Heart left ventricle (tissue), 16 donors: Measurements from ENCODE around the gene SCFD1. TPM values are rescaled to one million over a fixed set of nuclear protein-coding genes. Genes with fewer than 3 reads are reported as not detected.
"Not testable (repeated sequence)": the region's sequence is repeated elsewhere in the genome, so short reads cannot be mapped to it uniquely, and the experiment has no call there.

Experiments used
- ATAC-seq, 4 donors: fragments of 200-7000 bp; cut with Tn5 transposase; one replicate each; pipeline ENCODE4 v1.9.1; 2020 to 2022; ENCODE audit warnings: moderate library complexity in 4 of 4, mild to moderate bottlenecking in 3 of 4, moderate number of reproducible peaks in 1 of 4
- DNase-seq, 5 donors: peaks; one replicate each; pipeline ENCODE4 v3.0.0-alpha.2; 2020
- H3K27ac ChIP-seq, 12 donors: fragments of 200-600 bp; sonication (generic) in 4 of 12; one replicate each; pipeline versions ENCODE4 v1.5.0 to v1.8.0; 2016 to 2022; ENCODE audit warnings: mild to moderate bottlenecking in 2 of 12
- H3K27me3 ChIP-seq, 9 donors: fragments of 200-600 bp; sonication (generic) in 2 of 9; one replicate each; pipeline versions ENCODE4 v1.5.1 to v1.8.0; 2016 to 2022; ENCODE audit warnings: mild to moderate bottlenecking in 3 of 9
- H3K36me3 ChIP-seq, 9 donors: fragments of 200-600 bp; sonication (generic) in 2 of 9; one replicate each; pipeline versions ENCODE4 v1.5.0 to v1.8.0; 2018 to 2022; ENCODE audit warnings: mild to moderate bottlenecking in 2 of 9
- H3K4me1 ChIP-seq, 12 donors: fragments of 200-600 bp; sonication (generic) in 4 of 12; one replicate each; pipeline versions ENCODE4 v1.5.0 to v1.8.0; 2016 to 2022; ENCODE audit warnings: mild to moderate bottlenecking in 3 of 12
- H3K4me3 ChIP-seq, 12 donors: fragments of 200-600 bp; sonication (generic) in 4 of 12; one replicate each; pipeline versions ENCODE4 v1.5.0 to v1.8.0; 2017 to 2022; ENCODE audit warnings: mild to moderate bottlenecking in 9 of 12, moderate library complexity in 4 of 12
- H3K9me3 ChIP-seq, 12 donors: fragments of 200-600 bp; sonication (generic) in 4 of 12; one replicate each; pipeline versions ENCODE4 v1.5.0 to v1.8.0; 2016 to 2022; ENCODE audit warnings: mild to moderate bottlenecking in 1 of 12
- CTCF ChIP-seq, 12 donors: fragments of 200-600 bp; sonication (generic) in 4 of 12; IDR thresholded peaks; one replicate each; pipeline versions ENCODE4 v1.5.0 to v1.8.0; 2018 to 2022; ENCODE audit warnings: antibody characterized with exemption in 12 of 12, mild to moderate bottlenecking in 5 of 12
- POLR2A ChIP-seq, 2 donors: fragments of 450-650 bp; IDR thresholded peaks; one replicate each; pipeline ENCODE4 v1.6.1; 2017; ENCODE audit warnings: antibody characterized with exemption in 2 of 2, mild to moderate bottlenecking in 2 of 2, moderate library complexity in 2 of 2
- WGBS, 4 donors: extraction: QIAGEN DNeasy Blood & Tissue Kit in 2 of 4; methylation state at CpG; one replicate each; pipeline versions ENCODE4 v1.1.5 to v1.1.7; 2013 to 2018; 5-methylcytosine and 5-hydroxymethylcytosine counted together
- intact Hi-C, 10 donors: fragments of 100-400 bp; cut with DNase I; formaldehyde crosslinking; loops; one replicate each; pipeline versions ENCODE4 v1.11.1 to v1.14.2; 2022
- polyA plus RNA-seq, 2 donors: library from polyadenylated mRNA; stranded (reverse); fragments of 200-250 nt; gene quantifications; one replicate each; pipeline ENCODE4 v1.2.3, GENCODE V29; 2013
- total RNA-seq, 9 donors: library from RNA; depleted of rRNA in 2 of 9; stranded (reverse); fragments of >200 nt in 2 of 9; fragmentation: NEBNext Ultra II Directional in 3 of 9; extraction: Animal tissue kit (Norgen Biotek cat#: 25700) in 3 of 9; gene quantifications; one replicate each; pipeline versions ENCODE4 v1.1.0 to v1.2.4, GENCODE V29; 2016 to 2023
- donor health status: ischemic (EF 13 %, LVEDD 7.1; RV severe dilation, severe dysfunction).
- donor health status: healthy with polysubstance abuse.
- donor health status: DM: no; HTN: yes; CAD: no.
- donor health status: DM: no; HTN: no; CAD: no.
- donor health status: ischemic (EF 25% LVEDD 6.9; RV normal size, moderate dysfunction).
- donor health status: ischemic (EF 25% LVEDD 5.7; RV mildly dilated, moderate dysfunction).
- donor health status: healthy.
- donor health status: DM: yes; HTN: yes; CAD: no.
- donor health status: ischemic (EF 35%, LVEDD 5.7; RV mildly dilated, moderate dysfunction).
- donor health status: nonischemic (EF 11% LVEDD 7.7; RV severe dilation, severe dysfunction).
- donor health status: DM: yes; HTN: yes; CAD: no.
- donor health status: PGD.
- donor health status: ischemic (EF 29% LVEDD 5.4; RV normal size, mild dysfunction).
- donor health status: nonischemic (EF 23%, LVEDD 6.1; RV moderate dilation, normal function).

Gene SCFD1
- total and polyA plus RNA-seq, 11 donors = 23.5 to 64.4 (median 41.4) TPM

- Histone ChIP-seq H3K36me3 (peaks cover 0 to 32% (median 8%) of the 10 kb centered on the region in 9 donors), H3K27ac (peak overlapping the region in 6 of 12 donors; percentile 0 to 51 (median 11)), H3K4me3 (peak overlapping the region in 8 of 12 donors; percentile 41 to 56 (median 44))
- 26 to 47% (median 41%) methylated on average over 12 to 22 of the region's 28 CpGs for WGBS, 4 donors
- peak in 7 of 12 donors; percentile 10 to 43 (median 22) for TF ChIP-seq CTCF (IDR thresholded peaks at IDR 0.05)
- DNase-seq = peak in 1 of 5 donors; percentile 30
- H3K9me3 ChIP-seq, H3K4me1 ChIP-seq, H3K27me3 ChIP-seq, ATAC-seq, intact Hi-C loops: not testable (repeated sequence)
Observed at GRCh38 chr14:30690487-30691355, 68.6 kb downstream of the SCFD1 start.

GRCh38 chr14:30691751-30692398 is 69.8 kb downstream of the SCFD1 start:
- Histone ChIP-seq H3K27me3 (no peaks in the 10 kb centered on the region), H3K36me3 (peaks cover 0 to 43% (median 16%) of the 10 kb centered on the region in 9 donors), H3K27ac (no peak overlapping the region), H3K4me3 (no peak overlapping the region), H3K9me3 (no peaks in the 10 kb centered on the region), H3K4me1 (peaks cover 0 to 5% (median 0%) of the 10 kb centered on the region in 12 donors)
- DNase-seq (no peak), ATAC-seq (no peak)
- intact Hi-C loops = no loop called here
- TF ChIP-seq CTCF (IDR thresholded peaks at IDR 0.05) (no peak), POLR2A (IDR thresholded peaks at IDR 0.05) (no peak)
- WGBS, 4 donors = 97 to 99% (median 98%) methylated on average over 5 of the region's 5 CpGs

GRCh38 chr14:30692669-30693068 is 70.5 kb downstream of the SCFD1 start:
- intact Hi-C loops = no loop called here
- ATAC-seq (no peak), DNase-seq (no peak)
- 95 to 99% (median 97%) methylated on average over 1 of the region's 1 CpG for WGBS, 4 donors
- no peak overlapping the region for H3K27ac ChIP-seq
- H3K4me3 ChIP-seq = no peak overlapping the region
- no peaks in the 10 kb centered on the region for H3K9me3 ChIP-seq
- no peaks in the 10 kb centered on the region for H3K27me3 ChIP-seq
- peaks cover 0 to 5% (median 0%) of the 10 kb centered on the region in 12 donors for H3K4me1 ChIP-seq
- peaks cover 0 to 51% (median 24%) of the 10 kb centered on the region in 9 donors for H3K36me3 ChIP-seq
- TF ChIP-seq POLR2A (IDR thresholded peaks at IDR 0.05) = no peak
- no peak for TF ChIP-seq CTCF (IDR thresholded peaks at IDR 0.05)

- no peak overlapping the region for H3K27ac ChIP-seq
- no peaks in the 10 kb centered on the region for H3K9me3 ChIP-seq
- H3K36me3 ChIP-seq = peaks cover 0 to 96% (median 64%) of the 10 kb centered on the region in 9 donors
- intact Hi-C loops = no loop called here
- ATAC-seq (no peak), DNase-seq (no peak)
- no peaks in the 10 kb centered on the region for H3K27me3 ChIP-seq
- H3K4me1 ChIP-seq = no peaks in the 10 kb centered on the region
- TF ChIP-seq POLR2A (IDR thresholded peaks at IDR 0.05) (no peak), CTCF (IDR thresholded peaks at IDR 0.05) (no peak)
- no peak overlapping the region for H3K4me3 ChIP-seq
- 93 to 96% (median 94%) methylated on average over 5 of the region's 5 CpGs for WGBS, 4 donors
Observed at GRCh38 chr14:30698463-30698862, 76.3 kb downstream of the SCFD1 start.
